Neural cell (in vitro differentiated cells): ENCODE results near the gene SAC3D1. TPM values are rescaled to one million over a fixed set of nuclear protein-coding genes. Genes with fewer than 3 reads are reported as not detected.
"Not testable (repeated sequence)": the region's sequence is repeated elsewhere in the genome, so short reads cannot be mapped to it uniquely, and the experiment has no call there.

Source experiments
- H2AFZ ChIP-seq: fragments of 200-600, 300-800 bp; sonication (generic), shearing (Covaris generic); 2 replicates; pipeline ENCODE4 v1.6.0; 2014; ENCODE audit warnings: low read depth, mild to moderate bottlenecking, antibody characterized with exemption, low read length, moderate library complexity
- H3F3A ChIP-seq: fragments of 200-600 bp; shearing (Covaris generic); 2 replicates; pipeline ENCODE4 v1.6.1; 2016; ENCODE audit warnings: mild to moderate bottlenecking, moderate library complexity, mixed read lengths, antibody characterized with exemption, low read length; ENCODE audit not compliant: insufficient read depth, poor library complexity, severe bottlenecking
- H3K27ac ChIP-seq: fragments of 200-600, 300-800 bp; sonication (generic), shearing (Covaris generic); 2 replicates; pipeline ENCODE4 v1.5.1; 2014; ENCODE audit warnings: mild to moderate bottlenecking, low read length, moderate library complexity
- H3K27me3 ChIP-seq: fragments of 300-800, 200-600 bp; sonication (generic), shearing (Covaris generic); 2 replicates; pipeline ENCODE4 v1.6.0; 2014; ENCODE audit warnings: mild to moderate bottlenecking, low read depth, low read length, moderate library complexity; ENCODE audit not compliant: insufficient read depth
- H3K36me3 ChIP-seq: fragments of 300-800, 200-600 bp; sonication (generic), shearing (Covaris generic); 2 replicates; pipeline ENCODE4 v1.5.1; 2014; ENCODE audit warnings: mild to moderate bottlenecking, antibody characterized with exemption, low read length, moderate library complexity; ENCODE audit not compliant: insufficient read depth
- H3K4me2 ChIP-seq: fragments of 300-800, 200-600 bp; sonication (generic), shearing (Covaris generic); 2 replicates; pipeline ENCODE4 v1.6.0; 2014; ENCODE audit warnings: mild to moderate bottlenecking, low read length
- H3K4me3 ChIP-seq: fragments of 300-800, 200-600 bp; sonication (generic), shearing (Covaris generic); 2 replicates; pipeline ENCODE4 v1.5.1; 2014; ENCODE audit warnings: mild to moderate bottlenecking, low read length, moderate library complexity
- H3K79me2 ChIP-seq: fragments of 200-600 bp; shearing (Covaris generic); replicated peaks from 2 replicates; pipeline ENCODE4 v1.6.0; 2014; ENCODE audit warnings: mild to moderate bottlenecking, low read length, moderate library complexity; ENCODE audit not compliant: insufficient read depth
- H3K9ac ChIP-seq: fragments of 300-800, 200-600 bp; sonication (generic), shearing (Covaris generic); 2 replicates; pipeline ENCODE4 v1.6.1; 2016; ENCODE audit warnings: mild to moderate bottlenecking, low read length, mixed read lengths
- H3K9me2 ChIP-seq: fragments of 200-600 bp; shearing (Covaris generic); 2 replicates; pipeline ENCODE4 v1.6.1; 2016; ENCODE audit warnings: mild to moderate bottlenecking, low read length, mixed read lengths; ENCODE audit not compliant: insufficient read depth
- H3K9me3 ChIP-seq: fragments of 200-600, 300-800 bp; sonication (generic), shearing (Covaris generic); 2 replicates; pipeline ENCODE4 v1.6.1; 2016; ENCODE audit warnings: mild to moderate bottlenecking, mixed run types, low read length, moderate library complexity, mixed read lengths
- H4K20me1 ChIP-seq: fragments of 200-600 bp; shearing (Covaris generic); 2 replicates; pipeline ENCODE4 v1.6.1; 2016; ENCODE audit warnings: mild to moderate bottlenecking, mixed run types; ENCODE audit not compliant: insufficient read depth
- EP300 ChIP-seq: fragments of 450-650 bp; conservative IDR thresholded peaks from 2 replicates; pipeline ENCODE4 v1.6.1; 2014; ENCODE audit warnings: antibody characterized with exemption, mild to moderate bottlenecking, moderate library complexity; ENCODE audit not compliant: poor library complexity, severe bottlenecking
- EZH2 ChIP-seq: fragments of 200-600, 300-800 bp; shearing (Covaris generic), sonication (generic); IDR thresholded peaks from 2 replicates; pipeline ENCODE4 v1.6.1; 2014; ENCODE audit warnings: antibody characterized with exemption, low read length, borderline replicate concordance, mild to moderate bottlenecking; ENCODE audit not compliant: insufficient read depth, poor library complexity, severe bottlenecking
- MXI1 ChIP-seq: fragments of 450-650 bp; conservative IDR thresholded peaks from 2 replicates; pipeline ENCODE4 v1.6.1; 2014; ENCODE audit warnings: antibody characterized with exemption, mild to moderate bottlenecking; ENCODE audit not compliant: poor library complexity, severe bottlenecking
- POLR2AphosphoS5 ChIP-seq: IDR thresholded peaks from 2 replicates; pipeline ENCODE4 v1.6.1; 2012
- RAD21 ChIP-seq: fragments of 450-650 bp; conservative IDR thresholded peaks from 2 replicates; pipeline ENCODE4 v1.6.1; 2014; ENCODE audit warnings: antibody characterized with exemption, mild to moderate bottlenecking, moderate library complexity
- SMC3 ChIP-seq: fragments of 450-650 bp; conservative IDR thresholded peaks from 2 replicates; pipeline ENCODE4 v1.6.1; 2014; ENCODE audit warnings: antibody characterized with exemption, mild to moderate bottlenecking, moderate library complexity; ENCODE audit not compliant: poor library complexity
- TAF1 ChIP-seq: IDR thresholded peaks from 2 replicates; pipeline ENCODE4 v1.6.1; 2012; ENCODE audit warnings: low read depth
- polyA plus RNA-seq: library from polyadenylated mRNA; depleted of rRNA; stranded (reverse); fragments of >200 nt; gene quantifications from 2 replicates; pipeline ENCODE4 v1.2.3, GENCODE V29; 2014
- TF ChIP-seq, protein P1 (sequence below): IDR thresholded peaks from 2 replicates; pipeline ENCODE4 v1.6.1; 2012; ENCODE audit warnings: borderline replicate concordance
- TF ChIP-seq, protein P2 (sequence below): fragments of 450-650 bp; IDR thresholded peaks from 2 replicates; pipeline ENCODE4 v1.5.1; 2014; ENCODE audit warnings: antibody characterized with exemption, mild to moderate bottlenecking, moderate library complexity; ENCODE audit not compliant: poor library complexity, severe bottlenecking

Gene SAC3D1
- polyA plus RNA-seq, 1 donor from 2014 or later = 23.5 TPM

DNA sequence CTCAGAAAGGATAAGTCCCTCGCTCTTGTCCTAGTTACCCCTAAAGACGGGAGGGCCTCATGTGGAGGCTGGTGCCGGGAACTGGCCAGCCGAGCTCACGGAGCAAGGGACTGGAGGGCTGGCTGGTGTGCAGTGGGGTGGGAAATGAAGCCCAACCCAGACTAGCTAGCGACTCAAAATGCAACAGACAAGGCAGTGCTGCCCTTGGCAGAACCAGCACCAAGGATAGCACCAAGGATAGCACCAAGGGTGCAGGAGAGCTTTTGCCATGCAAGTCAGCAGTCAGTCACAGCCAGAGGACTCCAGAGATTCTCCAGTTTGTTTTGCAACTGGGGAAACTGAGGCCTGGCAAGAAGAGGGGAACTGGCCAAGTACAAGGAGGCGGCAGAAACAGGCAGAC lies 37.7 kb upstream of the SAC3D1 start:
- Histone ChIP-seq H3K27me3 (no peaks in the 10 kb centered on the region), H3K9me2 (no peaks in the 10 kb centered on the region), H2AFZ (no peak overlapping the region), H3K9ac (no peak overlapping the region), H3K27ac (no peak overlapping the region), H3K79me2 (no peaks in the 10 kb centered on the region), H3K4me2 (no peak overlapping the region), H4K20me1 (no peaks in the 10 kb centered on the region), H3K4me3 (no peak overlapping the region), H3F3A (no peaks in the 10 kb centered on the region), H3K36me3 (no peaks in the 10 kb centered on the region), H3K9me3 (no peaks in the 10 kb centered on the region)
- TF ChIP-seq POLR2AphosphoS5 (no peak), MXI1 (no peak), SMC3 (no peak), EP300 (no peak), EZH2 (no peak), RAD21 (no peak), TAF1 (no peak)
- TF ChIP-seq, protein P1, sequence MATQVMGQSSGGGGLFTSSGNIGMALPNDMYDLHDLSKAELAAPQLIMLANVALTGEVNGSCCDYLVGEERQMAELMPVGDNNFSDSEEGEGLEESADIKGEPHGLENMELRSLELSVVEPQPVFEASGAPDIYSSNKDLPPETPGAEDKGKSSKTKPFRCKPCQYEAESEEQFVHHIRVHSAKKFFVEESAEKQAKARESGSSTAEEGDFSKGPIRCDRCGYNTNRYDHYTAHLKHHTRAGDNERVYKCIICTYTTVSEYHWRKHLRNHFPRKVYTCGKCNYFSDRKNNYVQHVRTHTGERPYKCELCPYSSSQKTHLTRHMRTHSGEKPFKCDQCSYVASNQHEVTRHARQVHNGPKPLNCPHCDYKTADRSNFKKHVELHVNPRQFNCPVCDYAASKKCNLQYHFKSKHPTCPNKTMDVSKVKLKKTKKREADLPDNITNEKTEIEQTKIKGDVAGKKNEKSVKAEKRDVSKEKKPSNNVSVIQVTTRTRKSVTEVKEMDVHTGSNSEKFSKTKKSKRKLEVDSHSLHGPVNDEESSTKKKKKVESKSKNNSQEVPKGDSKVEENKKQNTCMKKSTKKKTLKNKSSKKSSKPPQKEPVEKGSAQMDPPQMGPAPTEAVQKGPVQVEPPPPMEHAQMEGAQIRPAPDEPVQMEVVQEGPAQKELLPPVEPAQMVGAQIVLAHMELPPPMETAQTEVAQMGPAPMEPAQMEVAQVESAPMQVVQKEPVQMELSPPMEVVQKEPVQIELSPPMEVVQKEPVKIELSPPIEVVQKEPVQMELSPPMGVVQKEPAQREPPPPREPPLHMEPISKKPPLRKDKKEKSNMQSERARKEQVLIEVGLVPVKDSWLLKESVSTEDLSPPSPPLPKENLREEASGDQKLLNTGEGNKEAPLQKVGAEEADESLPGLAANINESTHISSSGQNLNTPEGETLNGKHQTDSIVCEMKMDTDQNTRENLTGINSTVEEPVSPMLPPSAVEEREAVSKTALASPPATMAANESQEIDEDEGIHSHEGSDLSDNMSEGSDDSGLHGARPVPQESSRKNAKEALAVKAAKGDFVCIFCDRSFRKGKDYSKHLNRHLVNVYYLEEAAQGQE = no peak
- TF ChIP-seq, protein P2, sequence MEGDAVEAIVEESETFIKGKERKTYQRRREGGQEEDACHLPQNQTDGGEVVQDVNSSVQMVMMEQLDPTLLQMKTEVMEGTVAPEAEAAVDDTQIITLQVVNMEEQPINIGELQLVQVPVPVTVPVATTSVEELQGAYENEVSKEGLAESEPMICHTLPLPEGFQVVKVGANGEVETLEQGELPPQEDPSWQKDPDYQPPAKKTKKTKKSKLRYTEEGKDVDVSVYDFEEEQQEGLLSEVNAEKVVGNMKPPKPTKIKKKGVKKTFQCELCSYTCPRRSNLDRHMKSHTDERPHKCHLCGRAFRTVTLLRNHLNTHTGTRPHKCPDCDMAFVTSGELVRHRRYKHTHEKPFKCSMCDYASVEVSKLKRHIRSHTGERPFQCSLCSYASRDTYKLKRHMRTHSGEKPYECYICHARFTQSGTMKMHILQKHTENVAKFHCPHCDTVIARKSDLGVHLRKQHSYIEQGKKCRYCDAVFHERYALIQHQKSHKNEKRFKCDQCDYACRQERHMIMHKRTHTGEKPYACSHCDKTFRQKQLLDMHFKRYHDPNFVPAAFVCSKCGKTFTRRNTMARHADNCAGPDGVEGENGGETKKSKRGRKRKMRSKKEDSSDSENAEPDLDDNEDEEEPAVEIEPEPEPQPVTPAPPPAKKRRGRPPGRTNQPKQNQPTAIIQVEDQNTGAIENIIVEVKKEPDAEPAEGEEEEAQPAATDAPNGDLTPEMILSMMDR = no peak

DNA sequence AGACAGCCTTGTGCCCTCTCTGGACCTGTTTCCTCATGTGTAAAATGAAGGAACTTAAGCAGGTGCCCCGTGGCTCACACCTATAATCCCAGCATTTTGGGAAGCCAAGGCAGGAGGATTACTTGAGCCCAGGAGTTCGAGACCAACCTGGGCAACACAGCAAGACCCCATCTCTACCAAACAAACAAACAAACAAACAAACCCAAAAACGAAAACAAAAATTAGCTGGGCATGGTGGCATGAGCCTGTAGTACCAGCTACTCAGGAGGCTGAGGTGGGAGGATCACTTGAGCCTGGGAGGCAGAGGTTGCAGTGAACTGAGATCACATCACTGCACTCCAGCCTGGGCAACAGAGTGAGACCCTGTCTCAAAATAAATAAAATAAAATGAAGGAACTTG lies 37.0 kb upstream of the SAC3D1 start:
- not testable (repeated sequence) for H3K9me3 ChIP-seq, H3K4me2 ChIP-seq, H3K9ac ChIP-seq, H2AFZ ChIP-seq, H3K79me2 ChIP-seq, H3K27me3 ChIP-seq, H3K9me2 ChIP-seq, H4K20me1 ChIP-seq, H3K36me3 ChIP-seq, H3F3A ChIP-seq, H3K27ac ChIP-seq, H3K4me3 ChIP-seq

DNA sequence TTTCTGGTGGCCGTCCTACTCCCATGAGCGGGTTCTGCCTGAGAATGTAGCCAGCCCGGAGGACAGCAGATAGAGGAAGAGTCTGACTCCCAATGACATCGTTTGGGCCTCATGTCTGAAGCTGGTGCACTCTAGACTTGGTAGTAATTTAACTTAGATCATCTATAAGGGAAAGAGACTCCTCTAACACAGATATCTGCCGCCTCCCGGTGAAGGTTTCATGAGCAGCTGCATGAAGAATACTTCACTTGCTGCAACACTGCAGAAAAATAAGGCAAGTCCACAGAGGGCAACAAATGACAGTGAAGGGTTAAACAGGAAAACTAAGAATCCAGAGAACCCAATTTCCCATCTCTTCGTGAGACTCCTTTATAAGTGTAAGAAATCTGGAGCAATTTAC lies 33.0 kb upstream of the SAC3D1 start:
- H3K27ac ChIP-seq = no peak overlapping the region
- H3K9me2 ChIP-seq = no peaks in the 10 kb centered on the region
- TF ChIP-seq POLR2AphosphoS5 (no peak), SMC3 (no peak), TAF1 (no peak), EP300 (no peak), RAD21 (no peak), MXI1 (no peak), EZH2 (no peak)
- TF ChIP-seq, protein P2 = no peak
- TF ChIP-seq, protein P1 = no peak
- no peak overlapping the region for H3K4me3 ChIP-seq
- H3K4me2 ChIP-seq = no peak overlapping the region
- no peaks in the 10 kb centered on the region for H4K20me1 ChIP-seq
- no peaks in the 10 kb centered on the region for H3K9me3 ChIP-seq
- no peaks in the 10 kb centered on the region for H3F3A ChIP-seq
- H3K36me3 ChIP-seq = no peaks in the 10 kb centered on the region
- no peak overlapping the region for H2AFZ ChIP-seq
- H3K79me2 ChIP-seq = no peaks in the 10 kb centered on the region
- H3K9ac ChIP-seq = no peak overlapping the region
- no peaks in the 10 kb centered on the region for H3K27me3 ChIP-seq
